GM21381 (cell line): Measurements from ENCODE around the gene PDE10A.
"Not testable (repeated sequence)": the region's sequence is repeated elsewhere in the genome, so short reads cannot be mapped to it uniquely, and the experiment has no call there.

Source experiments
- ATAC-seq: cut with Tn5 transposase; IDR thresholded peaks from one replicate; pipeline ENCODE4 v1.9.1; 2021; ENCODE audit warnings: mild to moderate bottlenecking, moderate library complexity; ENCODE audit not compliant: unreplicated experiment

PDE10A gene

DNA sequence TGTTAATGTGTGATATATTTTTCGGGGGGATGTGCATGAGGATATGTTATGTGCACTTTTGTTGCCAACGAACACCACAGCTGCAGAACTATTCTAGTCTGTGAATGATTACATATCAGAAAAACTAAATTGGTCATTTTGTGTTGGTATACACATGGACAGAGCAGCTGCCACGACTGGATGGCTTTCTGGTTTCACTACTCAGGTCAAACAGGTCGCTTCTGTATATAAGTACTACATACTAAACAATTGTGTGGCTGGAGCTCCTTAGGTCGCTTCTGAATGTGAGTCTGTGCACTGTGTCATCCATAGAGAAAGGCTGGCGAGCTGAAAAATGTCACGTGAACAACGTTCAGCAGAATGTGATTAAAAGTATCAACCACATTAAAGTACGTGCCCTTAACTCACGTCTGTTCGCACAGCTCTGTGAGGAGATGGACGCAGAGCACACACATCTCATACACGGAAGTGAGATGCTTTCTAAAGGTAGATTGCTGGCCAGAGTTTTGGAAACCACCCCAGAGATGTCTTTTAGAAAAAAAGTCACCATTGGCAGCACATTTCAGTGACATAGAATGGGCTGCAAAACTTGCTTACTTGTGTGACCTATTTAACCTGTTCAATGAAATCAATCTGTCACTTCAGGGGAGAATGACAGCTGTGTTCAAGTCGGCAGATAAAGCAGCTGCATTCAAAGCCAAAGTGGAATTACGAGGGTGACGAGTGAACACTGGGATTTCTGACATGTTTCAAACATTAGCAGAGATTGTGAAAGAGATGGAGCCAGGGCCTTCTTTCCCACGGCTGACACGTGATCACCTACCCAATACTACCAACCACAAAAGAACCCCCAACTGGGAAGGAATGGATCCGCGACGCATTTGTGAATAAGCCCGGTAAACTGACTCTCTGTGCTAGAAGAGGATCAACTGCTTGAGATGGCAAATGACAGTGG lies 176.6 kb downstream of the PDE10A start:
- no peak for ATAC-seq

DNA sequence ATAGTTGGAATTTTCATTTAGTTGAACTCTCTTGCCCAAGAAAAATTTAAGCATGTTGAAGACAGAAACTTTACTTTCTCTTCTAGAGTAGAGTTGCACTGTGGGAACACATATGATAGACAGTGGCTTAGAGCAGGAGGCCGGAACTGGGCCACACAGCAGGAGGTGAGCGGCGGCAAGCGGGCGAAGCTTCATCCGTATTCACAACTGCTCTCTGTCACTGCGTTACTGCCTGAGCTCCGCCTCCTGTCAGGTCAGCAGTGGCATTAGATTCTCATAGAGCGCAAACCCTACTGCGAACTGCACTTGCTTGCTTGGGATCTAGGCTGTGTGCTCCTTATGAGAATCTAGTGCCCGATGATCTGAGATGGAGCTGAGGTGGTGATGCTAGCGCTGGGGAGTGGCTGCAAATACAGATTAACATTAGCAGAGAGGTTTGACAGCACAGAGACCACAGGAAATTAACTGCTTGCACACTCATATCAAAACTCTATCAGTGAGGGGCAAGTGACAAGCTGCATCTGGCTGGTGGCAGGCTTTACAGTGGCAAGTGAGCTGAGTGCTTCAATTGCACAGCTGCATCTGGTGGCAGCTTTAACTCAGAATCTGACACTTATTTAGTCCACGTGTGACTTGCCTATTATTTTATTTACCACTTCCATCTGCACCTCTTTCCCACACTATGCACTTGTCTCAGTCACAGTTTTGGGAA lies 178.7 kb downstream of the PDE10A start:
- ATAC-seq: no peak

- ATAC-seq: no peak
These were observed 181.1 kb downstream of the PDE10A start for GRCh38 chr6:165481921-165482320.

- ATAC-seq: no peak
These were observed 182.1 kb downstream of the PDE10A start for GRCh38 chr6:165480916-165481315.

DNA sequence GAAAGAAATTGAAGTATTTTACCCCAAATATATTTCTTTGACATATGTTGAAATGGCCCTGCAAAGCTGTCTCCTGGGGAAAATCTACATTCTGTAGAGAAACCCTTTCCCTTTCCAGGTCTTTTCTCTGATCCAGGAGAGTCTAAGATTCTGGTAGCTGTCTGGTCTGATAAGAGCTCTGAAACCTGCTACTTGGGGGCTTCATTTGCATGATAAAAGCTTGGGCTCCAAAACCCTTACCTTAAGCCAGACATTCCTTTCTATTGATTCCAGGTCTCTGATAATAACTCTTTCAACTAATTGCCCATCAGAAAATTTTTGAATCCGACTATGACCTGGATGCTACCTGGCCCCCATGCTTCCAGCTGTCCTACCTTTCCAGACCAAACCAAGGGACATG lies 184.5 kb downstream of the PDE10A start:
- ATAC-seq: no peak

- ATAC-seq: no peak
These were observed 193.6 kb downstream of the PDE10A start for GRCh38 chr6:165469483-165469882.

DNA sequence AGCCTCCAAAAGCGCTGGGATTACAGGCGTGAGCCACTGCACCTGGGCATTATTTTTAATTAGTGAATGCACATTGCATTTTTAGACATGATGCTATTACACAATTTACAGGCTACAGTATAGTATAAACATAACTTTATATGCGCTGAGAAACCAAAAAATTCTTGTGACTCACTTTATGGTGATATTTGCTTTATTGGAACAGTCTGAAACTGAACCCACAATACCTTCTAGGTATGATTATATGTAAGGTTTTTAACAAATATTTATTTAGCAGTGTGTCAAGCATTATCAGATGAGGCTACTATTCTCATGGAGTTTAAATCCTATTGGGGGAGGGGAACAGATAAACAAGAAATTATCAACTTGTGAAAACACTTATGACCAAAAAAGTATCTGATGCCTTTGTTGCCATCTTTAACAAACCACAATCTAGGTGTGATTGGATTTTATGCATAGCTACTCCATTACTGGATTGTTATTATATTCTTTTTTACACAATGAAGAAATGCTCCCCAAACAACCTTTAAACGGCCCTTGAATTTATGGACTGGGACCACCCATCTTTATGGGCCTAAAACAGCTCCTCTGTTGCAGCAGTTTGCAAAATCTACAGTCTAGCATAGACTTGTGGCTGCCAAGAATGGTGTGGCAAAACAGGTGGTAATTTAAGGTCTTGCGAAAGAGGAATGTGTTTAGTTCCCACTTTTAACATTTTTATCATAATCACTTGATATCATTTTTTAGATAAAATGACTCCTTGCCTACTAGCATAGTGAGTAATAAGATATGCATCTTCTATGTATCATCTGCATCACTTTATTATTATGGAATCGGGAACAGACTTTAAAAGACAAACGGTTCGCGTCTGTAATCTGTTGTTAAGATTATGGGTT lies 194.5 kb downstream of the PDE10A start:
- no peak for ATAC-seq

DNA sequence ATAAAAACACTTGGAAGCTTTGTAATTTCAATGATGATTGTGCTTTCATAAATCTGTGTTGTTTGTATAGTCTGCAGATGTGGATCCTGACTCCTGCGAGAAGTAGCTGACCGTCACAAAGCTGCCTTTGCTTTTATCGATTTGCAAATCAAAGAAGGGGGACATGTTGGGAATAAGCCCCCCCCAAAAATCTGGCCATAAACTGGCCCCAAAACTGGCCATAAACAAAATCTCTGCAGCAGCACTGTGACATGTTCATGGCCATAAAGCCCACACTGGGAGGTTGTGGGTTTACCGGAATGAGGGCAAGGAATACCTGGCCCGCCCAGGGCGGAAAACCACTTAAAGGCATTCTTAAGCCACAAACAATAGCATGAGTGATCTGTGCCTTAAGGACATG lies 199.5 kb downstream of the PDE10A start:
- ATAC-seq: not testable (repeated sequence)

DNA sequence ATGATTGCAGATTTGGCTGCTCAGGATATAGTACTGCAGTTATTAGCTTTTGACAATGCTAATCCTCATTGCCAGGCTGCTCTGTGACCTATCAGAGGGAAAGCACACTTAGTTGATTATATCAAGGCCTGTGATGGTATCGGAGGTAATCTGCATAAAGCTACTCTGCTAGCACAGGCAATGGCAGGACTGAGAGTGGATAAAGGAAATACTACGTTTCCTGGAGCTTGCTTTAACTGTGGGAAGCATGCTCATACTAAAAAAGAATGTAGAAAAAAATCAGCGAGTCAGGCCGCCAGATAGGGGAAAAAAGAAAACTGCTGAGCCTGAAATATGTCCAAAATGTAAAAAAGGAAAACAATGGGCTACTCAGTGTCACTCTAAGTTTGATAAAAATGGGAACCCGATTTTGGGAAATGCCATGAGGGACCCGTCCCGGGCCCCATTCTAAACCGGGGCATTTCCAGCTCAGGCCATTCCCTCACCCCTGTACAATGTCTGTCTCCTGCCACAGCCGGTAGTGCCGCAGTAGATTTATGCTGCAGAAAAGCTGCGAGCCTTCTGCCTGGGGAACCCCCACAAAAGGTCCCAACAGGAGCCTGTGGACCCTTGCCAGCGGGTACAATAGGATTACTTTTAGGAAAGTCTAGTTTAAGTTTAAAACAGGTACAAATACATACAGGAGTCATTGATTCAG lies 203.3 kb downstream of the PDE10A start:
- not testable (repeated sequence) for ATAC-seq

GRCh38 chr6:165458134-165458533 lies 204.9 kb downstream of the PDE10A start:
- no peak for ATAC-seq

DNA sequence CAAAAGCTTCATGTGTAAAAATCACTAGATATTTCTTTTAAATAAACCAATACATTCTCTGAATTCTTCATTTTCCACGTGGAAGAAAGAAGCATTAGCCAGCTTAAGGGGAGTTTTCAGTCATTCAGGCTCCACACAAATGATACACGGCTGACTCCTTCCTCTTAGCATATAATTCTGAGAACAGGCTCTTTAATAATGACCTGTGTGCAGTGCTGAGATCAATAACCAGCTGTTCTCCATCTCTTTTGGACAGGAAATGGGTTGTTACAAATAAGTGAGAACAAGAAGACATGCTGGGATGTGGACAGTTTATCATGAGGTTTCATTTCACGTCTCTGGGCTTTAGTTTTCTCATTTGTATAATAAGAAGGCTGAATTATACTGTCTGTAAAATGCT lies 206.8 kb downstream of the PDE10A start:
- no peak for ATAC-seq

DNA sequence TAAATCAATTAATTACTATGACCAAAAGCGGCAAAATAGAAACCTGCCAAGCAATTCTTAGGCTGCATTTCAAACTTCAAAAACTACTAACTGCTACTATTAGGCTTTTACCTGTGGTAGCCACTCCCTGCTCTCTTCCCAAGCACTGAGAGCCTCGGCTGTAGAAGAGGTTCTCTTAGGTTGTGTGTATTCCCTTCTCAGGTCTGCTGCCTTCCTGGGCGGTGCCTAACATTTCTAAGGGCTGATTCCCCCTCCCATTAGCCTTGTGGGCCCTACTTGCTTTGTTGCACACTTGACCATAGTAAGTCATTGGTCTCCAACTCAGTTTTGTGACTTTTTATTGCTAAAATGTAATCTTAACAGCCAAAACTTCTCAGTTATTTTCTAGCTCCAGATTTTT lies 207.6 kb downstream of the PDE10A start:
- ATAC-seq: no peak

- ATAC-seq: no peak
These were observed 209.6 kb downstream of the PDE10A start for GRCh38 chr6:165453395-165453794.

- no peak for ATAC-seq
These were observed 211.2 kb downstream of the PDE10A start for GRCh38 chr6:165451838-165452237.

DNA sequence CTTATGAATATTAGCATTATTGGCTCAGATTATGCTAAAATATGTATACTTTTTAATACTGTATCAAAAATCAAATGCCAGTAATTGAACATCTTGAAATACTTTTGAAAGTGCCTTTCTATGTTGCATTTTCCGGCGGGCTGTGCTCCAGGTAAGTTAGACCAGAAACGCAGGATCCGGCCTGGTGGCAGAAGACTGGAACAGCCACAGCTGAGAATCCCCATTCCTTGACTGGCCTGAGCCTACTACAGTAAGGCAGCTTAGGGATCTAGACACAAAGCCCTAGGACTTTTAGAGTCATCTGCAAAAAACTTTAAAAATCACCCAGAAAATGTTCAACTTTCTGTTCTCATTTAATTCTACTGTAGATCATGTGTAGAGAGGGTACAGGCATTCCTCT lies 214.8 kb downstream of the PDE10A start:
- ATAC-seq: no peak

- no peak for ATAC-seq
These were observed 215.9 kb downstream of the PDE10A start for GRCh38 chr6:165447141-165447540.

GRCh38 chr6:165446331-165446730 lies 216.7 kb downstream of the PDE10A start:
- ATAC-seq: no peak

- no peak for ATAC-seq
These were observed 219.6 kb downstream of the PDE10A start for GRCh38 chr6:165443462-165443861.

- ATAC-seq: no peak
These were observed 221.9 kb downstream of the PDE10A start for GRCh38 chr6:165441181-165441580.

GRCh38 chr6:165439928-165440554 lies 223.0 kb downstream of the PDE10A start:
- peak; percentile 62 for ATAC-seq
